HepG2 (cell line): Measurements from ENCODE around the gene GDPD5. TPM values are rescaled to one million over a fixed set of nuclear protein-coding genes. Genes with fewer than 3 reads are reported as not detected.
A peak's percentile ranks its signal among the peaks of the same experiment; 100 is the strongest.

Source experiments
- ETV6 ChIP-seq: sonication (generic); formaldehyde crosslinking; conservative IDR thresholded peaks from 2 replicates; pipeline ENCODE4 v1.4.0; 2020; ENCODE audit warnings: missing genetic modification reagents
- FOSL2 ChIP-seq: sonication (generic); formaldehyde crosslinking; IDR thresholded peaks from 2 replicates; pipeline ENCODE4 v1.4.0; 2020; ENCODE audit warnings: missing genetic modification reagents
- GRHL1 ChIP-seq: sonication (generic); formaldehyde crosslinking; conservative IDR thresholded peaks from 2 replicates; pipeline ENCODE4 v1.8.0; 2022; ENCODE audit warnings: missing genetic modification reagents
- HOXA7 ChIP-seq: sonication (generic); formaldehyde crosslinking; IDR thresholded peaks from 2 replicates; pipeline ENCODE4 v1.8.1; 2022; ENCODE audit warnings: mild to moderate bottlenecking, missing genetic modification reagents, moderate library complexity
- KLF11 ChIP-seq: IDR thresholded peaks from 2 replicates; pipeline ENCODE4 v1.6.1; 2016; ENCODE audit warnings: missing compliant biosample characterization
- MNT ChIP-seq: fragments of 450-650 bp; IDR thresholded peaks from 2 replicates; pipeline ENCODE4 v1.6.1; 2016
- MYNN ChIP-seq: sonication (generic); formaldehyde crosslinking; IDR thresholded peaks from 2 replicates; pipeline ENCODE4 v1.4.0; 2020; ENCODE audit warnings: mild to moderate bottlenecking, low read depth, missing genetic modification reagents
- RFX1 ChIP-seq: fragments of 450-650 bp; IDR thresholded peaks from 2 replicates; pipeline ENCODE4 v1.6.1; 2017
- RXRB ChIP-seq: IDR thresholded peaks from 2 replicates; pipeline ENCODE4 v1.6.1; 2016; ENCODE audit warnings: borderline replicate concordance, missing genetic modification reagents, missing compliant biosample characterization
- SALL1 ChIP-seq: sonication (generic); formaldehyde crosslinking; IDR thresholded peaks from 2 replicates; pipeline ENCODE4 v1.8.0; 2022; ENCODE audit warnings: mild to moderate bottlenecking, missing genetic modification reagents
- SSRP1 ChIP-seq: IDR thresholded peaks from 2 replicates; pipeline ENCODE4 v1.6.1; 2016; ENCODE audit warnings: control low read depth
- ZBTB33 ChIP-seq: sonication (generic); formaldehyde crosslinking; IDR thresholded peaks from 2 replicates; pipeline ENCODE4 v1.4.0; 2020; ENCODE audit warnings: missing genetic modification reagents
- ZNF101 ChIP-seq: sonication (generic); formaldehyde crosslinking; IDR thresholded peaks from 2 replicates; pipeline ENCODE4 v1.4.0; 2020; ENCODE audit warnings: mild to moderate bottlenecking, low read depth, missing genetic modification reagents, borderline replicate concordance
- ZNF407 ChIP-seq: sonication (generic); formaldehyde crosslinking; IDR thresholded peaks from one replicate; pipeline ENCODE4 v1.5.1; 2020; ENCODE audit warnings: mild to moderate bottlenecking, missing genetic modification reagents; ENCODE audit errors: not compliant biosample characterization
- ZNF549 ChIP-seq: sonication (generic); formaldehyde crosslinking; IDR thresholded peaks from 2 replicates; pipeline ENCODE4 v1.5.0; 2020; ENCODE audit warnings: missing genetic modification reagents
- ZNF773 ChIP-seq: sonication (generic); formaldehyde crosslinking; IDR thresholded peaks from 2 replicates; pipeline ENCODE4 v1.4.0; 2020; ENCODE audit warnings: missing genetic modification reagents, borderline replicate concordance
- polyA plus RNA-seq, 8 experiments: library from polyadenylated mRNA; depleted of rRNA in 3 of 8; stranded (reverse) in 7 of 8; unstranded in 1 of 8; fragments of >200 nt; fragmentation: Illumina TruSeq in 4 of 8; extraction: Trizol in 4 of 8; gene quantifications; 2 replicates each; pipeline versions ENCODE4 v1.2.1 to v1.2.3, GENCODE V29; 2011 to 2016; ENCODE audit warnings: low read depth in 4 of 8, missing spikeins in 1 of 8, mixed read lengths in 1 of 8; ENCODE audit not compliant: insufficient read depth in 1 of 8
- total RNA-seq, 5 experiments: library from RNA; depleted of rRNA; stranded (reverse); fragments of >200 nt; fragmentation: Illumina TruSeq; extraction: Trizol; gene quantifications; 2 replicates each; pipeline ENCODE4 v1.2.3, GENCODE V29; 2016; ENCODE audit warnings: low read depth in 1 of 5

Gene GDPD5
- total and polyA plus RNA-seq, 2 of the 13 experiments (the other 11 are each of a cell fraction or from before 2014, with no cell fraction given) = 55.0 to 67.5 TPM

- TF ChIP-seq HOXA7 (CRISPR knock-in tag) (no peak), ZNF407 (no peak), ETV6 (CRISPR knock-in tag) (no peak), SSRP1 (CRISPR knock-in tag) (no peak), ZNF101 (CRISPR knock-in tag) (no peak), SALL1 (CRISPR knock-in tag) (peak; percentile 36; the same call in 1 of the 2 replicates), FOSL2 (CRISPR knock-in tag) (peak; percentile 16; the same call in 1 of the 2 replicates), ZBTB33 (no peak), ZNF549 (CRISPR knock-in tag) (no peak), RXRB (CRISPR knock-in tag) (no peak), MYNN (CRISPR knock-in tag) (peak; percentile 51; the same call in 1 of the 2 replicates), GRHL1 (no peak), MNT (no peak), ZNF773 (CRISPR knock-in tag) (no peak), RFX1 (no peak), KLF11 (CRISPR knock-in tag) (no peak)
Observed at GRCh38 chr11:75445315-75445953, 80.3 kb downstream of the GDPD5 start (continued).
